Caco-2 (cell line): ENCODE measurements around the gene GPR142. TPM values are rescaled to one million over a fixed set of nuclear protein-coding genes. Genes with fewer than 3 reads are reported as not detected.

Experiments
- BruUV-seq: library from RNA; stranded (reverse); fragments of 400-500 nt; replicated peaks from 2 replicates; lab custom pipeline; 2021; lab: Mats Ljungman, UMichigan
- CTCF ChIA-PET: fragments of 300-600 bp; sonication (Branson Sonifier 250); formaldehyde crosslinking; loops from one replicate; lab custom pipeline; 2022; ENCODE audit warnings: antibody characterized with exemption; lab: Charles Lee
- POLR2A ChIA-PET: fragments of 300-600 bp; sonication (Branson Sonifier 250); formaldehyde crosslinking; loops from one replicate; lab custom pipeline; 2022; ENCODE audit warnings: antibody characterized with exemption; lab: Charles Lee
- DNase-seq, 2 experiments: peaks; one replicate each; pipeline versions ENCODE4 v3.0.0 to v3.0.0-alpha.2; 2020 to 2022
- H3K27me3 ChIP-seq: replicated peaks from 2 replicates; pipeline ENCODE4 v1.6.0; 2011; ENCODE audit warnings: low read length; ENCODE audit not compliant: control insufficient read depth, insufficient read depth
- H3K36me3 ChIP-seq: 2 replicates; pipeline ENCODE4 v1.5.1; 2011; ENCODE audit warnings: low read length; ENCODE audit not compliant: control insufficient read depth, insufficient read depth
- H3K4me1 ChIP-seq: fragments of 250-450 bp; sonication (Bioruptor Pico); 2 replicates; pipeline ENCODE4 v1.5.1; 2020; ENCODE audit warnings: mild to moderate bottlenecking
- H3K4me3 ChIP-seq: 2 replicates; pipeline ENCODE4 v1.5.1; 2011; ENCODE audit warnings: low read depth, mild to moderate bottlenecking, control low read depth, low read length
- H3K9me3 ChIP-seq: fragments of 250-450 bp; sonication (Bioruptor Pico); 2 replicates; pipeline ENCODE4 v1.5.1; 2020; ENCODE audit warnings: mild to moderate bottlenecking, moderate library complexity
- H3K27ac Mint-ChIP-seq: one replicate; pipeline ENCODE4 v1.8.0; 2022; ENCODE audit warnings: mixed read lengths; ENCODE audit not compliant: unreplicated experiment
- H3K27me3 Mint-ChIP-seq: one replicate; pipeline ENCODE4 v1.8.0; 2022; ENCODE audit warnings: mixed read lengths; ENCODE audit not compliant: insufficient read depth, unreplicated experiment
- H3K36me3 Mint-ChIP-seq: one replicate; pipeline ENCODE4 v1.8.0; 2022; ENCODE audit warnings: mild to moderate bottlenecking, mixed read lengths; ENCODE audit not compliant: insufficient read depth, unreplicated experiment
- H3K4me1 Mint-ChIP-seq: one replicate; pipeline ENCODE4 v1.8.0; 2022; ENCODE audit warnings: low read depth, mixed read lengths; ENCODE audit not compliant: unreplicated experiment
- H3K4me3 Mint-ChIP-seq: one replicate; pipeline ENCODE4 v1.8.0; 2022; ENCODE audit warnings: mild to moderate bottlenecking, moderate library complexity, mixed read lengths; ENCODE audit not compliant: unreplicated experiment
- H3K9me3 Mint-ChIP-seq: one replicate; pipeline ENCODE4 v1.8.0; 2022; ENCODE audit warnings: mixed read lengths; ENCODE audit not compliant: unreplicated experiment
- intact Hi-C: fragments of 100-400 bp; cut with micrococcal nuclease; formaldehyde crosslinking; loops from one replicate; pipeline ENCODE4 v1.10.0; 2022; ENCODE audit not compliant: unreplicated experiment
- total RNA-seq: library from RNA; stranded (reverse); gene quantifications from 2 replicates; pipeline ENCODE4 v1.2.3, GENCODE V29; 2022
- TF ChIP-seq, protein P1 (sequence below), 2 experiments: fragments of 200-600 bp in 1 of 2; IDR thresholded peaks; 1 replicate in 1 of 2; 2 replicates in 1 of 2; pipeline versions ENCODE4 v1.5.1 to v1.8.0; 2011 to 2022; ENCODE audit warnings: antibody characterized with exemption in 1 of 2, control low read depth in 1 of 2, inconsistent platforms in 1 of 2, low read depth in 1 of 2, low read length in 1 of 2, mild to moderate bottlenecking in 1 of 2, moderate library complexity in 1 of 2; ENCODE audit not compliant: insufficient read depth in 1 of 2, severe bottlenecking in 1 of 2, unreplicated experiment in 1 of 2

The GPR142 gene
- total RNA-seq, 1 experiment from 2014 or later, result not detected

DNA sequence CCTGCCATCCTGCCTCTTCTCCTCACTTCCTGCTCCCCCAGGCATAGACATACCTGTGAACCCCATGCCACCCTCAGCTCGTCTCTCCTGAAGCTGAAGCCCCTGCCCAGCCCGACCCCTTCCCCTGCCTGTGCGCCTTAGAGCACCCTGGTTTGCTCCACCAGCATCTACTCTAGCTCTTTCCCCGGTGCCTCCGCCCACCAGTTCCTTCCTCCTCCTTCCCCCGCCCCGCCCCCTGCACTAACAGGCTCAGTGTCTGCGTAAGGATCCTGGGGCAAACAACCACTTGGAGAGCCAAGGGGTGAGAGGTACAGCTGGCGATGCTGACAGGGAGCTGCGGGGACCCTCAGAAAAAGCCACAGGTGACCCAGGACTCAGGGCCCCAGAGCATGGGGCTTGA lies 1.9 kb downstream of the GPR142 start:
- no peak for DNase-seq
- H3K9me3 Mint-ChIP-seq, result no peaks in the 10 kb centered on the region
- Histone ChIP-seq H3K9me3 (no peaks in the 10 kb centered on the region), H3K4me1 (peaks cover 15% of the 10 kb centered on the region), H3K36me3 (no peaks in the 10 kb centered on the region), H3K4me3 (no peak overlapping the region), H3K27me3 (no peaks in the 10 kb centered on the region)
- H3K4me3 Mint-ChIP-seq, result no peak overlapping the region
- H3K27me3 Mint-ChIP-seq, result no peaks in the 10 kb centered on the region
- TF ChIP-seq, protein P1, sequence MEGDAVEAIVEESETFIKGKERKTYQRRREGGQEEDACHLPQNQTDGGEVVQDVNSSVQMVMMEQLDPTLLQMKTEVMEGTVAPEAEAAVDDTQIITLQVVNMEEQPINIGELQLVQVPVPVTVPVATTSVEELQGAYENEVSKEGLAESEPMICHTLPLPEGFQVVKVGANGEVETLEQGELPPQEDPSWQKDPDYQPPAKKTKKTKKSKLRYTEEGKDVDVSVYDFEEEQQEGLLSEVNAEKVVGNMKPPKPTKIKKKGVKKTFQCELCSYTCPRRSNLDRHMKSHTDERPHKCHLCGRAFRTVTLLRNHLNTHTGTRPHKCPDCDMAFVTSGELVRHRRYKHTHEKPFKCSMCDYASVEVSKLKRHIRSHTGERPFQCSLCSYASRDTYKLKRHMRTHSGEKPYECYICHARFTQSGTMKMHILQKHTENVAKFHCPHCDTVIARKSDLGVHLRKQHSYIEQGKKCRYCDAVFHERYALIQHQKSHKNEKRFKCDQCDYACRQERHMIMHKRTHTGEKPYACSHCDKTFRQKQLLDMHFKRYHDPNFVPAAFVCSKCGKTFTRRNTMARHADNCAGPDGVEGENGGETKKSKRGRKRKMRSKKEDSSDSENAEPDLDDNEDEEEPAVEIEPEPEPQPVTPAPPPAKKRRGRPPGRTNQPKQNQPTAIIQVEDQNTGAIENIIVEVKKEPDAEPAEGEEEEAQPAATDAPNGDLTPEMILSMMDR (IDR thresholded peaks at IDR 0.05; ENCODE audit: insufficient read depth in 1 of 2, low read depth in 1 of 2, low read length in 1 of 2, severe bottlenecking in 1 of 2, unreplicated experiment in 1 of 2), result no peak
- intact Hi-C loops, result loop anchor here (5.0 to 10.0 kb wide), 2 partner anchors 154 to 163 kb away; partner anchors contain the start of genes CD300LB and TTYH2
- no peaks in the 10 kb centered on the region for H3K36me3 Mint-ChIP-seq
- POLR2A ChIA-PET, result no interaction called here
- H3K4me1 Mint-ChIP-seq, result peaks cover 5% of the 10 kb centered on the region
- H3K27ac Mint-ChIP-seq, result no peak overlapping the region
- CTCF ChIA-PET, result interaction anchor here (1.2 to 3.6 kb wide), 6 partner anchors 8 to 171 kb away, joined by 3 to 33 read pairs (median 14); no protein-coding TSS in a partner anchor
- BruUV-seq, result no TSS peak

DNA sequence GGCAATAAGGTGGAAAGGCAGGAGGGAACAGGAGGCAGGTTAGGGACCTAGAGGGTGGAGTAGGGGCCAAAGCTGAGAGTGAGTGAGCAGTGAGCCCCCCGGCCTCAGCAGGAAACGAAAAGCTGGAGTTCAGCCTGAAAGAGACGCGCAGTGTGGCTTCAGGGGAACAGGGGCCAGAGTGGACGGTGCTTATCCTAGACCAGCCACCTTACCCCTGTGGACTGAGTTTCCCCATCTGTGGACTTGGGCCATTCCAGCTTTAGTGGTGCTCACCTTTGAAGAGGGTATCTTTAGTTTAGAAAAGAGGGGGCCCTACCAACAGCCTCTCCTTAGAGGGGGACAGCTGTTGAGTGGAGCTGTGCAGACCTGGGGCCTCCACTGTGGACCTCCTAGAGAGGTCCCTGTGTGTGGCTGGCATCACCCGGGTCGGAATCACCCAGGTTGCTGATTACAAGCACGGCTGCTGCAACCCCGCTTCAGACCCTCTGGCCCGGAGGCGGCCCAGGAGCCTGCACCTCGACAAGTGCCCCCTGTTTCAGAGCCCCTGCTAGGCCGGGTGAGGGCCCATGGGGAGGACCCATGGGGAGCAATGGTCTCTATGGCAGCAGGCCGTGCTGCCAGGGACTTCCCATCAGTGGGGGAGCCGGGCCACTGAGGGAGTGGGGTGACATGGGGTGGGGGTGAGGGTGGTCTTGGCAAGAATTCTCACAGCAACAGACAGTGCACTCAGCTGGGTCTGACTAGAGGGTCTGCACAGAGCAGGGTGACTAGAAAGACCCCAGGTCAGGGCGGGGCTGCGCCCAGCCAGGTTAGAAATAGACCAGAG lies 2.6 kb downstream of the GPR142 start:
- Histone ChIP-seq H3K4me3 (no peak overlapping the region), H3K9me3 (no peaks in the 10 kb centered on the region), H3K36me3 (no peaks in the 10 kb centered on the region), H3K4me1 (peaks cover 18% of the 10 kb centered on the region), H3K27me3 (no peaks in the 10 kb centered on the region)
- intact Hi-C loops, result loop anchor here (5.0 to 10.0 kb wide), 2 partner anchors 155 to 162 kb away; partner anchors contain the start of genes CD300LB and TTYH2
- Mint-ChIP-seq H3K27me3 (no peaks in the 10 kb centered on the region), H3K4me3 (no peak overlapping the region), H3K9me3 (no peaks in the 10 kb centered on the region), H3K27ac (no peak overlapping the region), H3K36me3 (no peaks in the 10 kb centered on the region), H3K4me1 (peaks cover 5% of the 10 kb centered on the region)
- ChIA-PET CTCF (interaction anchor here (0.8 to 3.6 kb wide), 5 partner anchors 10 to 88 kb away, joined by 3 to 33 read pairs (median 18); no protein-coding TSS in a partner anchor), POLR2A (no interaction called here)
- no peak for DNase-seq
- no TSS peak for BruUV-seq
- TF ChIP-seq, protein P1 (IDR thresholded peaks at IDR 0.05; ENCODE audit: insufficient read depth in 1 of 2, low read depth in 1 of 2, low read length in 1 of 2, severe bottlenecking in 1 of 2, unreplicated experiment in 1 of 2), result no peak

DNA sequence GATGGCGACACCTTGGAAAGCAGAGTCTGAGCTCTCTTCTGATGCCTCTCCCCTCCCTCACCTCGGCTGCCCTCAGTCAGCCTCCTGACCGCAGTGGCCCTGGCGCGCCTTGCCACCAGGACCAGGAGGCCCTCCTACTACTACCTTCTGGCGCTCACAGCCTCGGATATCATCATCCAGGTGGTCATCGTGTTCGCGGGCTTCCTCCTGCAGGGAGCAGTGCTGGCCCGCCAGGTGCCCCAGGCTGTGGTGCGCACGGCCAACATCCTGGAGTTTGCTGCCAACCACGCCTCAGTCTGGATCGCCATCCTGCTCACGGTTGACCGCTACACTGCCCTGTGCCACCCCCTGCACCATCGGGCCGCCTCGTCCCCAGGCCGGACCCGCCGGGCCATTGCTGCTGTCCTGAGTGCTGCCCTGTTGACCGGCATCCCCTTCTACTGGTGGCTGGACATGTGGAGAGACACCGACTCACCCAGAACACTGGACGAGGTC lies 4.4 kb downstream of the GPR142 start:
- H3K27me3 Mint-ChIP-seq, result no peaks in the 10 kb centered on the region
- Histone ChIP-seq H3K9me3 (no peaks in the 10 kb centered on the region), H3K27me3 (no peaks in the 10 kb centered on the region), H3K36me3 (no peaks in the 10 kb centered on the region), H3K4me3 (no peak overlapping the region), H3K4me1 (peaks cover 18% of the 10 kb centered on the region)
- no peak overlapping the region for H3K4me3 Mint-ChIP-seq
- CTCF ChIA-PET, result interaction anchor here (1.3 kb wide), 1 partner anchor 79 kb away, joined by 3 read pairs; no protein-coding TSS in a partner anchor
- H3K9me3 Mint-ChIP-seq, result no peaks in the 10 kb centered on the region
- H3K4me1 Mint-ChIP-seq, result peaks cover 5% of the 10 kb centered on the region
- POLR2A ChIA-PET, result no interaction called here
- TF ChIP-seq, protein P1 (IDR thresholded peaks at IDR 0.05; ENCODE audit: insufficient read depth in 1 of 2, low read depth in 1 of 2, low read length in 1 of 2, severe bottlenecking in 1 of 2, unreplicated experiment in 1 of 2), result no peak
- intact Hi-C loops, result no loop called here
- no TSS peak for BruUV-seq
- H3K27ac Mint-ChIP-seq, result no peak overlapping the region
- DNase-seq, result no peak
- no peaks in the 10 kb centered on the region for H3K36me3 Mint-ChIP-seq
